ENCODE data around the gene TUBB2B.
A peak's percentile ranks its signal among the peaks of the same experiment; 100 is the strongest.
"Not testable (repeated sequence)": the region's sequence is repeated elsewhere in the genome, so short reads cannot be mapped to it uniquely, and the experiment has no call there.

Gene TUBB2B

GRCh38 chr6:3200682-3201081, 26.8 kb downstream of the TUBB2B start:
- no peak for DNase-seq (ENCODE audit: low read depth, low spot score)
- no peak overlapping the region for H3K4me3 ChIP-seq (ENCODE audit: low read depth, low read length)
- in situ Hi-C loops (cut with HindIII; ENCODE audit: low sequenced_read_pairs), result no loop called here
- TF ChIP-seq CTCF (IDR thresholded peaks at IDR 0.05; ENCODE audit: low read depth, low read length), result no peak

DNA sequence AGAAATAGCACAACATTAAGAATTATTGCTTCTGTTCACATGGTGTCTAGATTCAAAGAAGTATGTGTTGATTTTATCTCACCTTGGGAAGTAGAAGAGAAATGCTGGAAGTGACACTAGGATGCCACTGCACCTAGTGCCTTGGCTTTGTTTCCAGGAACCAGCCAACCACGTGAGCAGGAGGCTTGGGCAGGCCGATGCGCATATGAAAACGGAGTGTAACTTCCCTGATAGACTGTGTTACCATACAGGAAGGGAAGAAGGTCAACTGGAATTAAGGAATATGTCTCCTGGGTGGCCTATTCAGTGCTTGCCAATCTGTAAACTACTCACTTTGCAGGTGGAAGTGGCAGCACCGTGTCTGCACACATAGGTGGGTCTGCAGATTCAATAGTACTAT, 28.1 kb downstream of the TUBB2B start:
- H3K4me3 ChIP-seq (ENCODE audit: low read depth, low read length), result no peak overlapping the region
- in situ Hi-C loops (cut with HindIII; ENCODE audit: low sequenced_read_pairs), result no loop called here
- no peak for TF ChIP-seq CTCF (IDR thresholded peaks at IDR 0.05; ENCODE audit: low read depth, low read length)
- no peak for DNase-seq (ENCODE audit: low read depth, low spot score)

- DNase-seq (ENCODE audit: low read depth, low spot score); in situ Hi-C loops (cut with HindIII; ENCODE audit: low sequenced_read_pairs); H3K4me3 ChIP-seq (ENCODE audit: low read depth, low read length): not testable (repeated sequence)
Observed at GRCh38 chr6:3197734-3198133, 29.7 kb downstream of the TUBB2B start.

DNA sequence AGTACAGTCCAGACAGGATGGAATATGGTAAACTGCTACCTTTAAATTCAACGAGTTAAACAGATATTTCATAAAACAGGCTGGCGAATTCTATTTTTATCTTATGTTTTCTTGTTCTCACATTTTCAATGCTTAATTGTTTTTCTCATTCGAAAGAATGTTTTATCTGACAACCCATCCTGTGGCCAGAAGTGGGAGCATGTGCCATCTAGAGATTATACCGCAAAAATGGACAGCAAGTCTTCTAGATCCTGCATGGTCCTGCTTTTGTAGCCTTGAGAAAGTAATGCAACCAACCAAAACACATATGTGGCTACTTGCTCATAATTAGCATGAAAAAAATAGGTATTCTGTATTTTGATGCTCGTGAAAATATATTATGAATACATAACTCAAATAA, 30.7 kb downstream of the TUBB2B start:
- DNase-seq (ENCODE audit: low read depth, low spot score), result no peak
- TF ChIP-seq CTCF (IDR thresholded peaks at IDR 0.05; ENCODE audit: low read depth, low read length), result no peak
- in situ Hi-C loops (cut with HindIII; ENCODE audit: low sequenced_read_pairs), result no loop called here

GRCh38 chr6:3195695-3196497, 31.6 kb downstream of the TUBB2B start:
- DNase-seq (ENCODE audit: low read depth, low spot score), result peak; percentile 50
- in situ Hi-C loops (cut with HindIII; ENCODE audit: low sequenced_read_pairs), result no loop called here
- no peak overlapping the region for H3K4me3 ChIP-seq (ENCODE audit: low read depth, low read length)
- TF ChIP-seq CTCF (IDR thresholded peaks at IDR 0.05; ENCODE audit: low read depth, low read length), result peak; percentile 11

More for the DNA sequence above, 30.7 kb downstream of the TUBB2B start:
- H3K4me3 ChIP-seq (ENCODE audit: low read depth, low read length), result no peak overlapping the region

DNA sequence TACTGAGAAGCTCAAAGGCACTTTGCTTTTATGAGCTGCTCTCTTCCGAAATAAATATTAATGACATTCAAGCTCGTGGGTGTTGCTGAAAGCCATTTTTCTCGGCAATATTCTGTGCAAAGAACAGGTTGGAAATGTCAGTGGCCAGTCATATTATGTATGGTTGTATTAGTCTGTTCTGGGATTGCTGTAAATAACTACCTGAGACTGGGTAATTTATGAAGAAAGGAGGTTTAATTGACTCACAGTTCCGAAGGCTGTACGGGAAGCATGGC, 32.1 kb downstream of the TUBB2B start:
- no peak overlapping the region for H3K4me3 ChIP-seq (ENCODE audit: low read depth, low read length)
- DNase-seq (ENCODE audit: low read depth, low spot score), result no peak
- no peak for TF ChIP-seq CTCF (IDR thresholded peaks at IDR 0.05; ENCODE audit: low read depth, low read length)
- in situ Hi-C loops (cut with HindIII; ENCODE audit: low sequenced_read_pairs), result no loop called here

DNA sequence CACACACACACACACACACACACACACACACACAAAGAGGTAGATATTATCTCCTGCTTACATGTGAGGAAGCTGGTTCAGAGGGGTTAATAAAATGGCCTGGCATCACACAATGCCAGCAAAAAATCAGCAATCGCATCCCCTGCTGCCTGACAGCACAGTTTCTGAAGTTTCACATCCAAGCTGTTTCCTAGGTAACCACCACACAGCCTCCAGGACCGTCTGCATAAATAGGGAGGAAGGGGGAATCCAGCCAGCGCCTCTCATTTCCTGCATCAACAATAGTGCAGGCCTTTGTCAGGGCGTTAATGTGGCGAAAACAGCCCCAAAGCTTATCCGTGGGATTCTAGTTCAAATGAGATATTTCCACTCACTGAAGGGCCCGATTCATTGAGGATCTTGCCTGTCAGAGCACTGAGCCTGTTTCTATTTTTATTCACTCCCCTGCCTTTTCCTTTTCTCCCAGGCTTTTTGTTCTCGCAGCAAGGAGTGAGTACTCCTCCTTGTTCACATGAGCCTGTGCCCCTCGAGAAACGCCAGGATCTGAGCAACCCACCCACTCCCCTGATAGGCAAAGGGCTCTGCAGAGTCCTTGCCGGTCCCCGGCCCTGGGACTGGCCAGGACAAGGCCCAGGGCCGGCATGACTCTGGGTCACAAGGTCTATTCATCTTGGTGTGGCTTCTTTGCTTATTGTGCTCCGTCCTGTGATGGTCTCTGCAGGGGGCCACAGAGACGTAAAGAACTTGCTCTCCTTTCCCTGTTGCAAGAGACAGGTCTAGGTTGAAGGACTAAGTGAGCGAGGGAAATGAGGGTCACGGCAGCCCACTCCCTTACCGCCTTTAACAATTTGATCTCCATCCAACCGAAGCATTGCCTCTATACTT, 32.7 kb downstream of the TUBB2B start:
- DNase-seq (ENCODE audit: low read depth, low spot score), result peak; percentile 79
- H3K4me3 ChIP-seq (ENCODE audit: low read depth, low read length), result no peak overlapping the region
- TF ChIP-seq CTCF (IDR thresholded peaks at IDR 0.05; ENCODE audit: low read depth, low read length), result no peak
- in situ Hi-C loops (cut with HindIII; ENCODE audit: low sequenced_read_pairs), result no loop called here
